ENCODE measurements around the gene GRK5.

GRK5 gene

DNA sequence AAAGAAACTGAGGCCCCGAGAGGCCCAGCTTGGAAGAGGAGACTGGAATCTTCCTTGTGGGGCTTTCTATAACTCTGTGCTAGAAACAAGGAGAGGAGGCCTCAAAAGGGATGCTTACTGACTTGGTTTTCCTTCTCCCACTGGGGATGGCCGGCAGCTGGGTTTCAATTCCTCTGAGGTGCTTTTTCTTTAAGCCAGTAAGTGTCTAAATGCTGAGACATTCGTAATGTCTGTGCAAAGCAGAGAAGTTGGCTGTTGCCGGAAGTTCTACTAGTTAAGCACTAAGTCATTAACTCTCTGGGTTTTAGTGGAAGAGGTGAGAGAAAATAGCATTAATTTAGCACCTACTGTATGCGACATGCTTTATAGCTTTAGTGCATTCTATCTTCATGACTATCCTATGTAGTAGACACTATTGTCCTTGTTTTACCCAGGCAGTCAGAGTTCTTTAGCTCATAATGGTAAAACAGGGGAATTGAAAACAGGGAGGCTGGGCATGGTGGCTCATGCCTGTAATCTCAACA, 199.9 kb downstream of the GRK5 start:
- no peak for DNase-seq (ENCODE audit: extremely low read depth, low read depth)
- no peak overlapping the region for H3K4me3 ChIP-seq (replicated peaks; ENCODE audit: low read depth, low read length)
- no peak for TF ChIP-seq CTCF (IDR thresholded peaks at IDR 0.05; ENCODE audit: low read depth, low read length, missing control alignments)

- H3K4me3 ChIP-seq (replicated peaks; ENCODE audit: low read depth, low read length), result no peak overlapping the region
- no peak for TF ChIP-seq CTCF (IDR thresholded peaks at IDR 0.05; ENCODE audit: low read depth, low read length, missing control alignments)
- DNase-seq (ENCODE audit: extremely low read depth, low read depth), result no peak
Measured at GRCh38 chr10:119408072-119408471, 200.7 kb downstream of the GRK5 start.

- no peak for DNase-seq (ENCODE audit: extremely low read depth, low read depth)
- H3K4me3 ChIP-seq (replicated peaks; ENCODE audit: low read depth, low read length), result no peak overlapping the region
- no peak for TF ChIP-seq CTCF (IDR thresholded peaks at IDR 0.05; ENCODE audit: low read depth, low read length, missing control alignments)
Measured at GRCh38 chr10:119408969-119409371, 201.6 kb downstream of the GRK5 start.

DNA sequence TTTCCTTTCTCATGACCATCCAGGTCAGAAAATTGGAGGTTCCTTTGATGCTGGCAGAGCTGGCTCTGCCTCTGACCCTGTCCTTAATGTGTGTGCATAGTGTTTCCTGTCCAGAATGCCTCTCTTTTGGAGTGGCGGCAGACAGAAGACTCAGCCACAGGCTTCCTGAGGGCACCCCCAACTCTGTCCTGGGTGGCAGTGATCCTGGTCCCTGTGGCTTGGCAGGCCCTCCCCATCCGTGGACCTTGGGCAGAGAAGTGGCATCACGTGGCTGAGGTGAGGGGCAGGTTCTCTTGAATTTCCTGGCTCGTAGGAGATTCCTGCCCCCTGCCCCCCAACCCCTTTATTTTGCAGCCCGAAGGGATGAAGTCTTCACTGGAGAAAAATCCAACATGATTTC, 202.0 kb downstream of the GRK5 start:
- no peak overlapping the region for H3K4me3 ChIP-seq (replicated peaks; ENCODE audit: low read depth, low read length)
- TF ChIP-seq CTCF (IDR thresholded peaks at IDR 0.05; ENCODE audit: low read depth, low read length, missing control alignments), result no peak
- no peak for DNase-seq (ENCODE audit: extremely low read depth, low read depth)

GRCh38 chr10:119409906-119410305, 202.5 kb downstream of the GRK5 start:
- H3K4me3 ChIP-seq (replicated peaks; ENCODE audit: low read depth, low read length), result no peak overlapping the region
- no peak for TF ChIP-seq CTCF (IDR thresholded peaks at IDR 0.05; ENCODE audit: low read depth, low read length, missing control alignments)
- no peak for DNase-seq (ENCODE audit: extremely low read depth, low read depth)

DNA sequence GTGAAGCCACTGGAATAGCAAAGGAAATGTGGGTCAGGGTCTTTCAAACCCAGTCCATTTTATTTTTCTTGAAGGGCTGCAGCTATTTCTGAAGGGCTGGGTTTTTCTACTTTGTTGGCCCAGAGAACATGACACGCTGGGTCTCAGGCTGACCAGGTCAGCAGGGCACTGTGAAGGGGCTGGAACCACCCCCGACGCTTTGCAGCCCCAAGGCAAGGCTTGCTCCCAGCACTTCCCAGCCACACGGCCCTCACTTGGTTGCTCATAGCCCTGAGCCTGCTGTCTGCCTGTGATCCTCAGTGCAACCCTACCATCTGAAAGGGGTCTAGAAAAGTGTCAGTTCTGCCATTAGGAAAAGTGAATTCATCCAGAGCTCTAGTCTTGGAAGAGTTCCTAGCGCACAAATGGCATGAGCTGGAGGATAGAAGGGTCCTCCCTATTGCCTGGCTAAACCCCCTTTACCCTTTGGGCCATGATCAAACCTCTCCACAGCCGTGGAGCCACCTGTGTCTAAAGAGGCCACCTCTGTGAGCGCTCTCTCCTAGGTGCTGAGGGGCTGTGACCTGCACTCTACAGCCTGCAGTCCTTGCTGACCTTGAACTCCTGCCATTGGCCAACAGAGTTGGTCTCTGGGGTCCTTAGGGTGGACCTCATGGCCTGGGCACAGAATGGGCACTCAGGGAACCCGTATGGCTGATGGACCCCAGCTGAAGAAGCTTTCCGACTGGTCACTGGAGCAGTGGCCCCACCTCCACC, 203.2 kb downstream of the GRK5 start:
- no peak for TF ChIP-seq CTCF (IDR thresholded peaks at IDR 0.05; ENCODE audit: low read depth, low read length, missing control alignments)
- no peak for DNase-seq (ENCODE audit: extremely low read depth, low read depth)
- H3K4me3 ChIP-seq (replicated peaks; ENCODE audit: low read depth, low read length), result no peak overlapping the region
